ENCODE data around the gene YWHAG. TPM values are rescaled to one million over a fixed set of nuclear protein-coding genes. Genes with fewer than 3 reads are reported as not detected.
"Not testable (repeated sequence)": the region's sequence is repeated elsewhere in the genome, so short reads cannot be mapped to it uniquely, and the experiment has no call there.

Gene YWHAG
- total RNA-seq, 1 donor from 2014 or later, result 97.1 TPM

DNA sequence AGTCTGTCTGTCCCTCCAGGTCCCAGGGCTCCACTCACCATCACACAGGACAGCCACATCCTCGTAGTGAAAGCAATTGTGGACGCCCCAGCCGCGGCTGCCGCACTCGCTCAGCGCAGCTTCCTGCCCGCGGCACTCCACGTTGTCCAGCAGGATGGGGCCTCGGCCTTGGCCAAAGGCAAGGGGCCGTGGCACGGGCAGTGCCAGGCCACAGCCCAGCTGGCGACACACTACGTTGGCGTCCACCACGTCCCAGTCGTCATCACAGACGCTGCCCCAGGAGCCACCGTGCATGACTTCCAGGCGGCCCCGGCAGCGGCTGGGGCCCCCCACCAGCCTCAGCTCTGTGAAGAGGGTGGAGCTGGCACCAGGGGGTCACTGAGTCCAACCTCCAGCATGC, 41.5 kb upstream of the YWHAG start:
- no peak overlapping the region for H3K4me3 ChIP-seq
- no peaks in the 10 kb centered on the region for H3K27me3 ChIP-seq (ENCODE audit: low read depth)
- intact Hi-C loops (cut with DNase I), result no loop called here
- H3K4me1 ChIP-seq, result peaks cover 14% of the 10 kb centered on the region
- TF ChIP-seq, protein P1, sequence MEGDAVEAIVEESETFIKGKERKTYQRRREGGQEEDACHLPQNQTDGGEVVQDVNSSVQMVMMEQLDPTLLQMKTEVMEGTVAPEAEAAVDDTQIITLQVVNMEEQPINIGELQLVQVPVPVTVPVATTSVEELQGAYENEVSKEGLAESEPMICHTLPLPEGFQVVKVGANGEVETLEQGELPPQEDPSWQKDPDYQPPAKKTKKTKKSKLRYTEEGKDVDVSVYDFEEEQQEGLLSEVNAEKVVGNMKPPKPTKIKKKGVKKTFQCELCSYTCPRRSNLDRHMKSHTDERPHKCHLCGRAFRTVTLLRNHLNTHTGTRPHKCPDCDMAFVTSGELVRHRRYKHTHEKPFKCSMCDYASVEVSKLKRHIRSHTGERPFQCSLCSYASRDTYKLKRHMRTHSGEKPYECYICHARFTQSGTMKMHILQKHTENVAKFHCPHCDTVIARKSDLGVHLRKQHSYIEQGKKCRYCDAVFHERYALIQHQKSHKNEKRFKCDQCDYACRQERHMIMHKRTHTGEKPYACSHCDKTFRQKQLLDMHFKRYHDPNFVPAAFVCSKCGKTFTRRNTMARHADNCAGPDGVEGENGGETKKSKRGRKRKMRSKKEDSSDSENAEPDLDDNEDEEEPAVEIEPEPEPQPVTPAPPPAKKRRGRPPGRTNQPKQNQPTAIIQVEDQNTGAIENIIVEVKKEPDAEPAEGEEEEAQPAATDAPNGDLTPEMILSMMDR (IDR thresholded peaks at IDR 0.05), result no peak
- ATAC-seq (no peak), DNase-seq (no peak)
- no peak overlapping the region for H3K27ac ChIP-seq
- H3K9me3 ChIP-seq, result no peaks in the 10 kb centered on the region
- no peaks in the 10 kb centered on the region for H3K36me3 ChIP-seq

DNA sequence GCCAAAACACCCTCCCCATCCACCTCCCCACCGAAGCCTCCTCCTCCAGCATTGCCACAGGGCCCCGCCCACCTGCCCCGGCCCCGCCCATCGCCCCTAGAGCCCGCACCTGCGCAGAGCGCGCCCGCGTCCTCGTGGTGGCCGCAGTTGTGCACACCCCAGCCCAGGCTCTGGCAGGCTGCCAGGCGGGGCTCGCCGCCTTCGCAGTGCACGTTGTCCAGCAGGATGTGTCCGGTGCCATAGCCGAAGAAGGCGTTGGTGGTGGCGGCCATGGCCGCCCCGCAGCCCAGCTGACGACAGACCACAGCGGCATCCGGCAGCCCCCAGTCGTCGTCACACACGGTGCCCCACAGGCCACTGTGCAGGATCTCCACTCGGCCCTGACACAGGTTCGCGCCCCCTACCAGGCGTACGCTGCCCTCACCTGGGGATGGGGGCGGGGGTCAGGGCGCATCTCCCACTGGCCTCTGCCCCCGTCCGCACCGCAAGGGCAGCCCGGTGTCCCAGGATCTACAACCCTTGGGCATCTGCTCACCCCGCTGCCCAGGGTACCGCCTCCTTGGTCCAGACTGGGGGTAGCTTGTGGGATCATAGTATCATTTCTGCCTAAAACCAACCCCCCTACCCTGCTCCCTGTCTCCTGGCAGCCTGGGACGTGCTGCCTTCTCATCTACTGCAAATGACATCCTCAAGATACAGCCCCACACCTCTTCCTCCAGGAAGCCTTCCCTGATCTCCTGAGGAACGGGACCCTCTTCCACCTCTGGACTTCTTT, 38.8 kb upstream of the YWHAG start:
- H3K27ac ChIP-seq, result no peak overlapping the region
- intact Hi-C loops (cut with DNase I), result no loop called here
- H3K9me3 ChIP-seq, result no peaks in the 10 kb centered on the region
- DNase-seq, result peak; percentile 89
- ATAC-seq, result peak; percentile 69 to 71
- peaks cover 18% of the 10 kb centered on the region for H3K4me1 ChIP-seq
- TF ChIP-seq, protein P1 (IDR thresholded peaks at IDR 0.05), result no peak
- H3K27me3 ChIP-seq (ENCODE audit: low read depth), result no peaks in the 10 kb centered on the region
- peak overlapping the region; percentile 56 for H3K4me3 ChIP-seq
- no peaks in the 10 kb centered on the region for H3K36me3 ChIP-seq

DNA sequence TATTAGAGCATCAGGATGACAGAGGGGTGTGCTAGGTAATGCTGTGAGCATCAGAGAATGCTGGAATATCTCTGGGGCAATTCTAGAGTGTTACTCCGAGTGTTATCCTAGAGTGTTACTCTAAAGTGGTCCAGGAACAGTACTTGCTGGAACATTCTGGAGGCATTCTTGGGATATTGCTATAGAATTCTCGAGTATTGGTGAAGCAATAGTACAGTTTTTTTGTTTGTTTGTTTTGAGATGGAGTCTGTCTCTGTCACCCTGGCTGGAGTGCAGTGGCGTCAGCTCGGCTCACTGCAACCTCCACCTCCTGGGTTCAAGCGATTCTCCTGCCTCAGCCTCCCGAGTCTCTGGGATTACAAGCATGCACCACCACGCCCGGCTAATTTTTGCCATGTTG, 38.1 kb upstream of the YWHAG start:
- ATAC-seq (no peak), DNase-seq (no peak)
- Histone ChIP-seq H3K4me3 (peak overlapping the region; percentile 56), H3K9me3 (no peaks in the 10 kb centered on the region), H3K4me1 (peaks cover 21% of the 10 kb centered on the region), H3K27me3 (ENCODE audit: low read depth) (no peaks in the 10 kb centered on the region), H3K27ac (no peak overlapping the region), H3K36me3 (no peaks in the 10 kb centered on the region)
- TF ChIP-seq, protein P1 (IDR thresholded peaks at IDR 0.05), result no peak
- intact Hi-C loops (cut with DNase I), result no loop called here

GRCh38 chr7:76395965-76396726, 37.4 kb upstream of the YWHAG start:
- H3K4me1 ChIP-seq, result peaks cover 21% of the 10 kb centered on the region
- no peaks in the 10 kb centered on the region for H3K36me3 ChIP-seq
- intact Hi-C loops (cut with DNase I), result no loop called here
- H3K27me3 ChIP-seq (ENCODE audit: low read depth), result no peaks in the 10 kb centered on the region
- DNase-seq, result no peak
- ATAC-seq, result no peak
- TF ChIP-seq, protein P1 (IDR thresholded peaks at IDR 0.05), result no peak
- no peak overlapping the region for H3K27ac ChIP-seq
- H3K9me3 ChIP-seq, result no peaks in the 10 kb centered on the region
- no peak overlapping the region for H3K4me3 ChIP-seq

DNA sequence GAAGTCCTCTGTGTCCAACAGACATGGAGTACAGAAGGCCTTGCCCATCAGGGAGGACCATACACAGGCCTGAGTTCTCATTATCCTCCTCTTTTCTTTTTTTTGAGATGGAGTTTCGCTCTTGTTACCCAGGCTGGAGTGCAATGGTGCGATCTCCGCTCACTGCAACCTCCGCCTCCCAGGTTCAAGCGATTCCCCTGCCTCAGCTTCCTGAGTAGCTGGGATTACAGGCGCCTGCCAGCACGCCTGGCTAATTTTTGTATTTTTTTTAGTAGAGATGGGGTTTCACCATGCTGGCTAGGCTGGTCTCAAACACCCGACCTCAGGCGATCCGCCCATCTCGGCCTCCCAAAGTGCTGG, 36.8 kb upstream of the YWHAG start:
- peaks cover 21% of the 10 kb centered on the region for H3K4me1 ChIP-seq
- intact Hi-C loops (cut with DNase I); H3K36me3 ChIP-seq; ATAC-seq; H3K27me3 ChIP-seq (ENCODE audit: low read depth); H3K27ac ChIP-seq; DNase-seq; H3K4me3 ChIP-seq; H3K9me3 ChIP-seq: not testable (repeated sequence)

DNA sequence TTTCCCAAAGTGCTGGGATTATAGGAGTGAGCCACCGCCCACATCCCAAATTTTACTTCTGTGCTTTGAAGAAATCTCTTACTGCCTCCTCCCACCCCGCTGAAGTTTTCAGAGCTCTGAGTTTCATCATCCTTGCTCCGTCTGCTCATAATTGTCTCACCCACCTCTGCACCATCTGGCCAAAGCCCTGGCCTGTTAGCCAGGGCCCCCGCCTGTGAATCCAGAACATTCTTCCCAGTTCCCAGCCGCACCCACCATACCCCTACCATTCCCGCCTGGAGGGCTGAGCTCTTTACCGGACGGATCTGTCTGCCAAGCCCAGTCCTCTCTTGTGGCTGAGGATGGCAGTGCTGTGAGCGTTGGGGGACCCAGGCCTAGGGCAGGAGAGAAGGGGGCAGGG, 36.2 kb upstream of the YWHAG start:
- ATAC-seq, result no peak
- Histone ChIP-seq H3K9me3 (no peaks in the 10 kb centered on the region), H3K27ac (no peak overlapping the region), H3K4me1 (peaks cover 21% of the 10 kb centered on the region), H3K27me3 (ENCODE audit: low read depth) (no peaks in the 10 kb centered on the region), H3K36me3 (no peaks in the 10 kb centered on the region), H3K4me3 (no peak overlapping the region)
- intact Hi-C loops (cut with DNase I), result no loop called here
- TF ChIP-seq, protein P1 (IDR thresholded peaks at IDR 0.05), result no peak
- no peak for DNase-seq

Data from lower lobe of right lung (tissue), 2 donors.